ENCODE data around the gene ZNF548. TPM values are rescaled to one million over a fixed set of nuclear protein-coding genes. Genes with fewer than 3 reads are reported as not detected.

The ZNF548 gene
- polyA plus RNA-seq (8.5 to 11.4 TPM (median 10.8 TPM) in 3 replicates), polyA minus RNA-seq (11.5 to 24.2 TPM (median 18.5 TPM) in 3 replicates)
- 2.6 TPM for polyA plus RNA-seq (2011; ENCODE audit: low read depth)
- 5.1 and 7.8 TPM in 2 replicates for polyA plus RNA-seq (2011; cell fraction: cytosol; rRNA removed)
- 15.2 and 15.9 TPM in 2 replicates for polyA plus RNA-seq (2011; cell fraction: nucleus; rRNA removed)
- 5.0 and 7.0 TPM in 2 replicates for polyA plus RNA-seq (2012; ENCODE audit: low replicate concordance)
- 5.4 TPM for polyA minus RNA-seq (2011; cell fraction: cytosol; rRNA and poly(A)+ RNA removed)
- 8.4 and 16.6 TPM in 2 replicates for polyA minus RNA-seq (2011; cell fraction: nucleus; rRNA and poly(A)+ RNA removed)

DNA sequence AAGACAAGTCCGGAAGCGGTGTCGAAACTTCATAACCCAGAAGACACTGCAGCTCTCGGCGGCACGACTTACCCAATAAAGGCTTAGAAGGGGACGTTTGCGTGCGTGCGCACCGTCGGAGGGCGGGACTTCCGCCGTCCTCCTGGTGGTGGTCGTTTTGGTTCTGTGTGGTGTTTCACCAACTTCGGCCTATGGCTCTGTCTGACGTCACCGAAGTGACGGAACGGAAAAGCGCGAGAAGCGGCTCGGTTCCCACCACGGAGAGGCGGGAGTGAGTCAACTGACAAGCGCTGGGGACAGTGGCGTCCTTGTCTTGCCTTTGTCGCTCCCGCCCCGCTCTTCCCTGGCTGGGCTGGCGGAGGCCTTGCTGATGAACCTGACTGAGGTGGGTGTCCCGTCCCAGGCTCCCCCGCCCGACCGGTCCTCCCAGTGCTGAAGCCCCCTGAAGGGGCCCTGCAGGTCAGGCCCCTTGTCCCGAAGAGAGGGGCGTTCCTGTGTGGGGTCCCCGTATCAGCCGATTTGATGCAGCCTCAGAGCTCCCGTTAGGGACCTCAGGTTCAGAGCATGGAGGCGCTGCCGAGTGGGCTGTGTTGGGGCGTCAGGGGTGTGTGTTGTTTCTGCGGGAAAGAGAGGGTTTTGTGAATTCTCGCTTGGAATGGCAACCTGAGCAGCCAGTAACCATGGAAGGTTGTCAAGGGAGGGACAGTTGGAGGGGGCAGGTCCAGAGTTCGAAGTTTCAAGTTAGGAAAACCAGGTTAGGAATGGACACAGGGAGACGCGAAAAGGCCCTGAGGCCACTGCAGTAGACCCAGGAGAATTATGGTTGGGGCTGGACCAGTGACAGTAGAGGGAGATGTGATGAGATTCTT, at the start of gene ZNF548:
Gene ZNF548, plus strand, starts transcription at position 125 of the 869 bp plus-strand sequence. Its CDS starts 246 bp downstream, at position 371.
- H4K20me1 ChIP-seq (ENCODE audit: control insufficient read depth, extremely low read depth, insufficient read depth, low read length) = no peaks in the 10 kb centered on the region
- no peaks in the 10 kb centered on the region for H3K9me3 ChIP-seq (ENCODE audit: control insufficient read depth, low read depth, low read length)
- peak within 1 kb of the TSS; percentile 61 for H2AFZ ChIP-seq (ENCODE audit: control insufficient read depth, low read length)
- no peaks in the 10 kb centered on the region for H3K9me1 ChIP-seq (ENCODE audit: control insufficient read depth, extremely low read depth, insufficient read depth, low read length)
- H3K4me1 ChIP-seq (ENCODE audit: control insufficient read depth, extremely low read depth, insufficient read depth, low read length) = no peaks in the 10 kb centered on the region
- peak; percentile 97 for FAIRE-seq
- H3K79me2 ChIP-seq (ENCODE audit: control insufficient read depth, insufficient read depth, low read length) = peaks cover 41% of the 10 kb centered on the region
- peak within 1 kb of the TSS; percentile 78 to 95 (median 83) for H3K4me3 ChIP-seq (ENCODE audit: control insufficient read depth in 2 of 3, extremely low read depth in 1 of 3, insufficient read depth in 2 of 3, low read depth in 1 of 3, low read length in 3 of 3)
- DNase-seq (ENCODE audit: low read depth, low spot score) = peak; percentile 77
- H3K36me3 ChIP-seq (ENCODE audit: control insufficient read depth in 2 of 2, extremely low read depth in 1 of 2, insufficient read depth in 2 of 2, low read length in 2 of 2) = peaks cover 0 to 4% of the 10 kb centered on the region in 2 experiments
- H3K4me2 ChIP-seq (ENCODE audit: control insufficient read depth, extremely low read depth, insufficient read depth, low read depth, low read length) = peak within 1 kb of the TSS; percentile 91
- dilution Hi-C loops (cut with MboI; ENCODE audit: extremely low pct_ligation_motif_present, low sequenced_read_pairs) = no loop called here
- H3K27ac ChIP-seq (ENCODE audit: control insufficient read depth, insufficient read depth, low read length) = peak within 1 kb of the TSS; percentile 82
- H3K9ac ChIP-seq (ENCODE audit: control insufficient read depth, extremely low read depth, insufficient read depth, low read length) = peak within 1 kb of the TSS; percentile 84
- no peak for TF ChIP-seq EZH2 (IDR thresholded peaks at IDR 0.05; ENCODE audit: low read length)
- TF ChIP-seq, protein P1, sequence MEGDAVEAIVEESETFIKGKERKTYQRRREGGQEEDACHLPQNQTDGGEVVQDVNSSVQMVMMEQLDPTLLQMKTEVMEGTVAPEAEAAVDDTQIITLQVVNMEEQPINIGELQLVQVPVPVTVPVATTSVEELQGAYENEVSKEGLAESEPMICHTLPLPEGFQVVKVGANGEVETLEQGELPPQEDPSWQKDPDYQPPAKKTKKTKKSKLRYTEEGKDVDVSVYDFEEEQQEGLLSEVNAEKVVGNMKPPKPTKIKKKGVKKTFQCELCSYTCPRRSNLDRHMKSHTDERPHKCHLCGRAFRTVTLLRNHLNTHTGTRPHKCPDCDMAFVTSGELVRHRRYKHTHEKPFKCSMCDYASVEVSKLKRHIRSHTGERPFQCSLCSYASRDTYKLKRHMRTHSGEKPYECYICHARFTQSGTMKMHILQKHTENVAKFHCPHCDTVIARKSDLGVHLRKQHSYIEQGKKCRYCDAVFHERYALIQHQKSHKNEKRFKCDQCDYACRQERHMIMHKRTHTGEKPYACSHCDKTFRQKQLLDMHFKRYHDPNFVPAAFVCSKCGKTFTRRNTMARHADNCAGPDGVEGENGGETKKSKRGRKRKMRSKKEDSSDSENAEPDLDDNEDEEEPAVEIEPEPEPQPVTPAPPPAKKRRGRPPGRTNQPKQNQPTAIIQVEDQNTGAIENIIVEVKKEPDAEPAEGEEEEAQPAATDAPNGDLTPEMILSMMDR (optimal IDR thresholded peaks at IDR 0.05 in 1 of 3, IDR thresholded peaks at IDR 0.05 in 1 of 3, conservative IDR thresholded peaks at IDR 0.05 in 1 of 3; ENCODE audit: extremely low read depth in 1 of 3, insufficient read depth in 2 of 3, low read length in 3 of 3) = peak in 2 of 3 experiments; percentile 12 to 25
- no peaks in the 10 kb centered on the region for H3K27me3 ChIP-seq (ENCODE audit: control insufficient read depth, extremely low read depth, insufficient read depth, low read length)

DNA sequence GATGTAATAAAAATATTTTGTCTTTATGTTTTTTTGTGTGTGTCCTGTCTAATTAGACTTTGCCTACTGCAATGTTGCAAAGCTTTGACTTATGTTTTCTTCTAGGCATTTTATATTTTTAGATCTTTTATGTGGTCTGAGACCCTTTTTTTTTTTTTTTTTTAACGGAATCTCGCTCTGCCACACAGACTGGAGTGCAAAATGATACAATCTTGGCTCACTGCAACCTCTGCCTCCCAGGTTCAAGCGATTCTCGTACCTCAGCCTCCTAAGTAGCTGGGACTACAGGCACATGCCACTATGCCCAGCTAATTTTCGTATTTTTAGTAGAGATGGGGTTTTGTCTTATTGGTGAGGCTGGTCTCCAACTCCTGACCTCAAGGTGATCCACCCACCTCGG, 47.1 kb upstream of the ZNF548 start:
- H3K79me2 ChIP-seq (ENCODE audit: control insufficient read depth, insufficient read depth, low read length) = no peaks in the 10 kb centered on the region
- H3K27ac ChIP-seq (ENCODE audit: control insufficient read depth, insufficient read depth, low read length) = no peak overlapping the region
- no peaks in the 10 kb centered on the region for H3K36me3 ChIP-seq (ENCODE audit: control insufficient read depth in 2 of 2, extremely low read depth in 1 of 2, insufficient read depth in 2 of 2, low read length in 2 of 2)
- TF ChIP-seq, protein P1 (optimal IDR thresholded peaks at IDR 0.05 in 1 of 3, IDR thresholded peaks at IDR 0.05 in 1 of 3, conservative IDR thresholded peaks at IDR 0.05 in 1 of 3; ENCODE audit: extremely low read depth in 1 of 3, insufficient read depth in 2 of 3, low read length in 3 of 3) = no peak
- no peak for TF ChIP-seq EZH2 (IDR thresholded peaks at IDR 0.05; ENCODE audit: low read length)
- no peaks in the 10 kb centered on the region for H3K9me1 ChIP-seq (ENCODE audit: control insufficient read depth, extremely low read depth, insufficient read depth, low read length)
- dilution Hi-C loops (cut with MboI; ENCODE audit: extremely low pct_ligation_motif_present, low sequenced_read_pairs) = no loop called here
- DNase-seq (ENCODE audit: low read depth, low spot score) = no peak
- no peak overlapping the region for H2AFZ ChIP-seq (ENCODE audit: control insufficient read depth, low read length)
- H4K20me1 ChIP-seq (ENCODE audit: control insufficient read depth, extremely low read depth, insufficient read depth, low read length) = no peaks in the 10 kb centered on the region
- H3K4me3 ChIP-seq (ENCODE audit: control insufficient read depth in 2 of 3, extremely low read depth in 1 of 3, insufficient read depth in 2 of 3, low read depth in 1 of 3, low read length in 3 of 3) = no peak overlapping the region
- FAIRE-seq = no peak
- H3K9me3 ChIP-seq (ENCODE audit: control insufficient read depth, low read depth, low read length) = no peaks in the 10 kb centered on the region
- H3K4me2 ChIP-seq (ENCODE audit: control insufficient read depth, extremely low read depth, insufficient read depth, low read depth, low read length) = no peak overlapping the region
- H3K27me3 ChIP-seq (ENCODE audit: control insufficient read depth, extremely low read depth, insufficient read depth, low read length) = no peaks in the 10 kb centered on the region
- no peak overlapping the region for H3K9ac ChIP-seq (ENCODE audit: control insufficient read depth, extremely low read depth, insufficient read depth, low read length)
- no peaks in the 10 kb centered on the region for H3K4me1 ChIP-seq (ENCODE audit: control insufficient read depth, extremely low read depth, insufficient read depth, low read length)
